Measurements from ENCODE around the gene EFCC1. TPM values are rescaled to one million over a fixed set of nuclear protein-coding genes. Genes with fewer than 3 reads are reported as not detected.

The EFCC1 gene
- total and polyA plus RNA-seq, 2 of the 13 experiments (the other 11 are each of a cell fraction or from before 2014, with no cell fraction given) = not detected

DNA sequence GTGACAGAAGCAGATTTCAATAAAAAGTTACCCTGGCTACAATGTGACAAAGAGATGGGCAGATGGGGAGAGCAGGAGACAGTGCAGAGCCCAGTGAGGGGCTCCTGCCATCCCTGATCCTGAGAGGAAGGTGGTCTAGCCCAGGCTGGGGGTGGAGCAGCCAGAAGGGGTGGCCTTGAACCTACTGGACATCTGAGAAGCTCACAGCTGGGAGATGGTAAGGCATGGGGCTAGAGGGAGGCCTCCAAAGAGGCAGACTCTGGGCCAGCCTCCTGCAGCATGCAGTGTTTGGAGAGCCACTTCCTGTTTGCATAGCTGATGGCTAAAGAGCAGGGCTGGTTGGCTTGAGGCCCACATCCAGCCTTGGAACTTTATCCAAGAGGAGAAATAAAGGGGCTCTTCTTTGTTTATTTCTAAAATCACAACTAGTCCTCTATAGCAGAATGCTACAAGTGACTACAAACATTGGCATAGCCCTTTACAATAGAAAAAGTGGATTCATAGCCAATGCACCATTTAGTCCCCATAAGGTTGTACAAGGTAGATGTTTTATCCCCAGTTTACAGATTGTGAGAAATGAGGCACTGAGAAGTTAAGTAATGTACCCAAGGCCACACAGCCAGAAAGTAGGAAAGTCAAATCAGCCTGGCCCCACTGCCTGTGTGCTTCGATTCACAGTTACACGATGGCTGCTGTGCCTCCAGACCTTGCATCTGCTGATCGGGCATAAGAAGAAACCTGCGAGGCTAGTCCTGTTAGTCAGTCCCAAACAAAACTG is 4.6 kb downstream of the EFCC1 start (continued):
- TF ChIP-seq SOX13 (IDR thresholded peaks at IDR 0.05) (no peak), SOX13 (CRISPR knock-in tag; conservative IDR thresholded peaks at IDR 0.05 in 1 of 2, IDR thresholded peaks at IDR 0.05 in 1 of 2) (peak in 1 of 2 experiments; percentile 15; a peak in 1 of 4 replicates), ZNF788 (CRISPR knock-in tag; IDR thresholded peaks at IDR 0.05; ENCODE audit: borderline replicate concordance) (0 out of 2 replicates have a peak, but pooled peaks have one; percentile 22), ZNF432 (CRISPR knock-in tag; IDR thresholded peaks at IDR 0.05; ENCODE audit: borderline replicate concordance) (no peak), SP2 (CRISPR knock-in tag; IDR thresholded peaks at IDR 0.05) (0 out of 2 replicates have a peak, but pooled peaks have one; percentile 17), ZKSCAN1 (IDR thresholded peaks at IDR 0.05; ENCODE audit: low read length) (no peak), NR2F2 (IDR thresholded peaks at IDR 0.05; ENCODE audit: borderline replicate concordance, low read depth) (no peak), ZNF343 (CRISPR knock-in tag; IDR thresholded peaks at IDR 0.05) (no peak), RBFOX2 (IDR thresholded peaks at IDR 0.05; ENCODE audit: low read depth, low read length) (no peak), ZNF12 (CRISPR knock-in tag; IDR thresholded peaks at IDR 0.05) (no peak), ZNF629 (CRISPR knock-in tag; conservative IDR thresholded peaks at IDR 0.05) (peak; percentile 73), ZBTB7B (CRISPR knock-in tag; IDR thresholded peaks at IDR 0.05) (no peak; the same call in 1 of the 2 replicates), DR1 (CRISPR knock-in tag; IDR thresholded peaks at IDR 0.05) (no peak), ZZZ3 (CRISPR knock-in tag; IDR thresholded peaks at IDR 0.05; ENCODE audit: borderline replicate concordance) (no peak), ZNF331 (CRISPR knock-in tag; IDR thresholded peaks at IDR 0.05) (no peak), SP5 (CRISPR knock-in tag; IDR thresholded peaks at IDR 0.05; ENCODE audit: borderline replicate concordance, low read depth) (peak; percentile 72), RORA (CRISPR knock-in tag; IDR thresholded peaks at IDR 0.05) (no peak), HNF1A (IDR thresholded peaks at IDR 0.05; ENCODE audit: low read depth) (no peak), HNF1A (CRISPR knock-in tag; IDR thresholded peaks at IDR 0.05; ENCODE audit: borderline replicate concordance) (no peak), ZBTB20 (CRISPR knock-in tag; IDR thresholded peaks at IDR 0.05; ENCODE audit: borderline replicate concordance, low read depth) (no peak), ATRX (CRISPR knock-in tag; IDR thresholded peaks at IDR 0.05; ENCODE audit: borderline replicate concordance) (no peak), NFATC3 (CRISPR knock-in tag; IDR thresholded peaks at IDR 0.05) (no peak), RXRB (CRISPR knock-in tag; IDR thresholded peaks at IDR 0.05; ENCODE audit: borderline replicate concordance) (peak; percentile 34; the same call in 1 of the 2 replicates), GATAD2A (CRISPR knock-in tag; IDR thresholded peaks at IDR 0.05) (peak; percentile 61), MYPOP (CRISPR knock-in tag; IDR thresholded peaks at IDR 0.05) (peak; percentile 85), KDM1A (CRISPR knock-in tag; IDR thresholded peaks at IDR 0.05) (0 out of 2 replicates have a peak, but pooled peaks have one; percentile 11)

Data from HepG2 (cell line).